Pulmonary artery endothelial cell (primary cell): ENCODE measurements around the gene CHD1. TPM values are rescaled to one million over a fixed set of nuclear protein-coding genes. Genes with fewer than 3 reads are reported as not detected.
"Not testable (repeated sequence)": the region's sequence is repeated elsewhere in the genome, so short reads cannot be mapped to it uniquely, and the experiment has no call there.

Experiments
- DNase-seq: peaks from one replicate; pipeline ENCODE4 v3.0.0-alpha.2; 2011; ENCODE audit warnings: low read depth, low spot score
- total RNA-seq: library from RNA; depleted of rRNA; stranded (reverse); fragments of >200 nt; gene quantifications from 2 replicates; pipeline ENCODE4 v1.2.3, GENCODE V29; 2014

The CHD1 gene
- total RNA-seq: 75.2 and 81.6 TPM in 2 replicates

- peak; percentile 86 for DNase-seq
Observed at GRCh38 chr5:98928873-98929709, at the start of gene CHD1. Gene CHD1, minus strand, starts transcription at chr5:98929007. Its CDS starts 2,621 bp downstream, at chr5:98926386.

DNA sequence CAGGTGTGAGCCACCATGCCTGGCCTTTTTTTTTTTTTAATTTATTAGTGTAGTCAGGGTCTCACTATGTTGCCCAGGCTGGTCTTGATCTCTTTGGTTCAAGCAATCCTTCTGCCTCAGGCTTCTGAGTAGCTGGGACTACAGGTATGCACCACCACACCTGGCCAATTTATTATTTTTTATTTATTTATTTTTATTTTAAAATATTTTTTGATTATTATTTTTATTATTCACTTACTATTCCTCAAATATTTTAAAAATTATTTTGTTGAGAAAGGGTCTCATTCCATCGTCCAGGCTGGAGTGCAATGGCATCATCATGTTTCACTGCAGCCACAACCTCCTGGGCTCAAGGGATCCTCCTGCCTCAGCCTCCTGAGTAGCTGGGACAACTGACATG is 49.7 kb upstream of the CHD1 start:
- DNase-seq: no peak

- DNase-seq: no peak
Observed at GRCh38 chr5:98977723-98978122, 48.9 kb upstream of the CHD1 start.

DNA sequence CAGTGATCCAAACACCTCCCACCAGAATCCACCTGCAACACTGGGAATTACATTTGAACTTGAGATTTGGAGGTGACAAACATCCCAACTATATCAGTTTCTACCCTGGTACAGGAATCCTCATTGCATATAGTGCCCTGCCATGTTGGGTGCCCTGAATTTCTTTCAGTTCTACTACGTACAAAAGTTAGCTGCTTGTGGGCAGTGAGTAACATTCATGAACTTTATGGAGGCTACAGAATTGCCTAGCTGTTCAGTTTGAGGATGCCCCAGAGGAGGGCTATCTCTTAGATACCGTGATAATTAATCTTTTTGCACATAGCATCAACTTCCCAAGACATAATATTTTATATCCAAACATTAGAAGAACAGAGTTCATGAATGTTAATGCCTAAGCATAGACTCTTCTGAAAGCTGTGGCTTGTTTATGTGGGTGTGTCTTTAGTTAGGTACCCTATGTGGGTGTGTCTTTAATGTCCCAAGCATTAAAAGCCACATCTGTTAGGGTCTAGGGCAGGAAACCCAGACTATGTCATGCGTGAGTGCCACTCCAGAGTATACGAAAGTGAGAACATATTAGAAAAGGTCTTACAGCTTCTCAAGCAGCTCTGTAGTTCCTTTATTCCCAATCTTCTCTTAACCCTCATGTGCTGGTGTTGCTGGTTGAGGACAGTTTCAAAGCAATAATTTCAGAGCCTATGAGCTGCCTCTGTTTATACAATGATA is 47.0 kb upstream of the CHD1 start:
- DNase-seq: no peak

GRCh38 chr5:98975223-98975622 is 46.4 kb upstream of the CHD1 start:
- no peak for DNase-seq

DNA sequence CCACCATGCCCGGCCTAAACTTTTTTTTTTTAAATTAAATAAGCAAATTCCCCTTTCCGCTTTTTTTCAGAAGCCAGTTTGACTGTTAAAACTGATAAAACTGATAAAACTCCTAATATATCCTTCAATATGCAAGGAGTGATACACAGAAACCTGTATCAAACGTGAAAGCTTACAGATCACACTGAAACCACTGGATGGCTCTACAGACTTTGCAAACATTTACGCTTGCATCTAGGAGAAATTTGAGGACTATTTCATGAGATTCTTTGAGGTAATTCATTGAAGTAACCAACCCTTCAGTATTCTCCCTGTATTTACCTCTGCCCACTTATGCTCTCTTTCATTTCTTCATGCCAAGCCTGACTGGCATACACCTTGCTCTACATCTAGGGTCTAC is 40.6 kb upstream of the CHD1 start:
- no peak for DNase-seq

DNA sequence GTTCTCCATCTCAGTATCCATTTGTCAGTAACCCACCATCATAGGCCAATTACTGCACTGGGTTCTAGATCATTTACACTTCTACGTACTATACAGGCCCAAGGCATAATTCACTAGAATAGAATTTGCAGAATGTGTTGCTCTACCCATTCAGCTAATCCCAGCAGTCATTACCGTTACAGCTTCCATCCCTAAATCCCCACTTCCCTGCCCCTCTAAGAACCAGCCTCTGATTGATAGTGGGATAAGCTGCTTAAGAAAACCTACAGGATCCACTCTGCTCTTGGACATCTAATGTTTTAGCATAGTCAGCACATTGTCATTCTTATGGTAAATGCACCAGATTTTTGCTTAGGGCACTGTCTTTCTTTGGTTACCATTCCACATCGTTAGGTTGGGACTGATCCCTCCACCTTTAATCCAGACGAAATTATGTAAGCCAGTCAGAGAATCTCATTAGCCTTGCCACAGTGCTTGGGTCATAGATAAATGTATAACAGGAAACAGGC is 39.3 kb upstream of the CHD1 start:
- DNase-seq: no peak

- no peak for DNase-seq
Observed at GRCh38 chr5:98965226-98965625, 36.4 kb upstream of the CHD1 start.

DNA sequence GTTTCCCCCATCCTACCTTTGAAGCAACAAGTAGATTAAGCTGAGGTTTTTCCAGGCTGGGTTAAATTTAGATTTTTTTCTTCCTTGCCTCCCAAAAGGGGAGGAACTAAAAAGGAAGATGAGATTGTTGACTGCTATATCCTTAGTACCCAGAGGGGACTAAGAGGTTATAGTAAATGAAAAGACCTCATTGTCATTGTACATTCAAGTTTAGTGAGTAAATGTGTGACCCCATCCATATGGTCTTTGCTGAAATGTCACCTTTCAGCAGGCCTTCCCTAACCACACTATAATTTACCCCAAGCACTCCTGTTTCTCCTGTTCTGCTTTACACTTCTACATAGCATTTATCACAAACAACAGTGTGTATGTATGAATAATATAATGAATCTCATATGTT is 35.8 kb upstream of the CHD1 start:
- DNase-seq: no peak

DNA sequence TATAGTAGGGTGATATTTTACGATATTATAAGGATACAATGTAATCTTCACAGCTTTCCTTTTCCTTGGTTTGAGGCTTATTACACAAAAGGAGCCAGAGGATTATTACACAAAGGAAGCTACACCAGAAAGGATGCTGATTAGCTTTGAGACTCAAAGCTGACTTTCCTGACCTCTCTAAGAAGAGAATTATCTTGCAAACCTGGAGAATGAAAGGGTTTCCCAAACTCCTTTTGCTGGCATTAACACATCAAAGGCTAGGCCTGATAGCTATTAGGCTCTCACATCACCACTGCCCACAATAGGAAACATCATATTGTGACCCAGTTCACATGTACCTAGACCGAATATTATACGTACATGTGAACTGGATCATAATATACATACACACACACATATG is 34.2 kb upstream of the CHD1 start:
- DNase-seq: no peak

GRCh38 chr5:98962587-98962986 is 33.8 kb upstream of the CHD1 start:
- no peak for DNase-seq

DNA sequence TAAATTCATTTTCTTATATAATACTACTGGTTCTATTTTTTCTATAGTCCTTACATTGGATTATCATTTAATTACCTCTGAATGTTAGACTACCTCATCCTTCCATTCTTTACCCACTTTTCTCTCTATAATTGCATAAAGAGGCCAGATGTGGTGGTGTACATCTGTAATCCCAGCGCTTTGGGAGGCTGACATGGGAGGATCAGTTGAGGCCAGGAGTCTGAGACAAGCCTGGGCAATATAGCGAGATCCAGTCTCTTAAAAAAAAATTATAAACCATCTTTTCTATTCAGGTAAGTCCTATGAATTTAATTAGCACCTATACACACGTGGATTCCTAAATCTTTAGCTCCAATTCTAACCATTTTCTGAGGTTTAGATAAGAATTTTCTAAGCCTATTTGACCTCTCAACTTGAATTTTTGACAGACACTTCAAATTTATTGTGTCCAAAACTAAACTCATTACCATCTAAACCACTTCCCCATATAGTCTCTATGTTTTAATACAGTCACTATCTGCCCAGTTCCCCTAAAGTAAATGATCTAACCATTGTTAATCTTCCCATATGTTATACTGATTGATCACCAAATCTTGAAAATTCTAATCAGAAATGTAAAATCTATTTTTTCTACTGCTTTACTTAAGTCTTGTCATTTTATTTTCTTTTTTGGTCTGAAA is 33.0 kb upstream of the CHD1 start:
- DNase-seq: no peak

DNA sequence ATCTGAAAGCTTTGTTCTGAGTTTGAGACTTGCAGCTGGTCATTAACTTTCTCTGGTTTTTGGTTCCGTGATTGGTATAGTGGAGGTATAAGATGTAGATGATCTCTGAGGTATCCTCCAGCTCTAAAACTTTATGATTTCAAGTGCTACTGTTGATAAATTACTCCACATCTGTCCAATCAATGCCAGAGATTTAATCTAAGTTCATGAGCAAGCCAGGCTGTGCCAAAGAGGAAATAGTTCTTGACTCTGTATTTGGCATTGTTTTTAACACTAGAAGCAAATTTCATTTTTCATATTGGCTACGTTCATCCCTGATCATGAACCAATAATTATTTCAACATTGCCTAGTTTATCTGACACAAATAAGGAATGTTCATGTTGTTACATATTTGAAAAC is 28.5 kb upstream of the CHD1 start:
- DNase-seq: no peak

DNA sequence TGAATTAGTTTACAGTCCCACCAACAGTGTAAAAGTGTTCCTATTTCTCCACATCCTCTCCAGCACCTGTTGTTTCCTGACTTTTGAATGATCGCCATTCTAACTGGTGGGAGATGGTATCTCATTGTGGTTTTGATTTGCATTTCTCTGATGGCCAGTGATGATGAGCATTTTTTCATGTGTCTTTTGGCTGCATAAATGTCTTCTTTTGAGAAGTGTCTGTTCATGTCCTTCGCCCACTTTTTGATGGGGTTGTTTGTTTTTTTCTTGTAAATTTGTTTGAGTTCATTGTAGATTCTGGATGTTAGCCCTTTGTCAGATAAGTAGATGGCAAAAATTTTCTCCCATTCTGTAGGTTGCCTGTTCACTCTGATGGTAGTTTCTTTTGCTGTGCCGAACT is 27.1 kb upstream of the CHD1 start:
- DNase-seq: not testable (repeated sequence)

DNA sequence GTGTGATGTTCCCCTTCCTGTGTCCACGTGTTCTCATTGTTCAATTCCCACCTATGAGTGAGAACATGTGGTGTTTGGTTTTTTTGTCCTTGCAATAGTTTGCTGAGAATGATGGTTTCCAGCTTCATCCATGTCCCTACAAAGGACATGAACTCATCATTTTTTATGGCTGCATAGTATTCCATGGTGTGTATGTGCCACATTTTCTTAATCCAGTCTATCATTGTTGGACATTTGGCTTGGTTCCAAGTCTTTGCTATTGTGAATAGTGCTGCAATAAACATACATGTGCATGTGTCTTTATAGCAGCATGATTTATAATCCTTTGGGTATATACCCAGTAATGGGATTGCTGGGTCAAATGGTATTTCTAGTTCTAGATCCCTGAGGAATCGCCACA is 26.7 kb upstream of the CHD1 start:
- DNase-seq: not testable (repeated sequence)

- no peak for DNase-seq
Observed at GRCh38 chr5:98954392-98955028, 25.7 kb upstream of the CHD1 start.

DNA sequence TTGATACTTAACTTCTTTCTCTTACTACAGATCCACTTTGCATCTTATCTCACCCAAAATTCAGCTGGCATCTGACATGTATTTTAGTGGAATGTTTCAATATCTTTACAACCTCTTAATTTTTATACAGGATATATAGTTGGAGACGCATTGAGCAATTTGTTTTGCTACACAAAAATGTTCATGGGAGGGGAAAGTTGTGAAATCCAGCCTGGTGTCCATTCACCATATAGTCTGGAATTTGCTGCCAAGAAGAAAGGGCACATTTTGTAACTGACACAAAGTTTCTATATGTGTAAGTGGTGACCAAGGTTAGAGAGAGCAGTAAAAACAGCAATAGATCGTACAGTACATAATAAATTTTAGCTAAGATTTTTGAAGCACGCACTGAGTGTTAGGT is 14.0 kb upstream of the CHD1 start:
- DNase-seq: no peak

- no peak for DNase-seq
Observed at GRCh38 chr5:98941131-98941883, 12.5 kb upstream of the CHD1 start.

GRCh38 chr5:98940581-98940980 is 11.8 kb upstream of the CHD1 start:
- DNase-seq: no peak

DNA sequence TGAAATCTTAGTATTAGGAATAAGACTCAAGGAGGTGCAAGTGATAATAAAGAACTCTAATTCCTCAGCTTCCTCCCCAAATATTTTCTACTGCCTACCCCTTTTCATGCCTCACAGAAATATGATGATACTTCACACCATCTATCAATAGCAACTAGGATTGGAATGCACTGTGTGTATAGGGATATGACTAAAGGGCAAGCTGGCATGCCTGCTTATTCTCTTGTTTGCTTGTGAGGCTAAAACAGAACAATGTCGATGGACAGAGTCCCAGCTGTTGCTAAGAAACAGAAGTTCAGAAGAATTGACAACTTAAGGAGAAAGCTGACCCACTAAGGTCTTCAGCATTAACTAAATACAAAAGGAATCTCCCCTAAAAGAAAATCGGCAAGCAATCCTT is 9.7 kb upstream of the CHD1 start:
- peak; percentile 22 for DNase-seq
